ENCODE results near the gene ELMO1.

The ELMO1 gene

GRCh38 chr7:37471619-37472018, 23.0 kb upstream of the ELMO1 start:
- DNase-seq = no peak

- no peak for DNase-seq
Measured at GRCh38 chr7:37467002-37467401, 18.3 kb upstream of the ELMO1 start.

GRCh38 chr7:37462138-37462537, 13.5 kb upstream of the ELMO1 start:
- DNase-seq = no peak

- no peak for DNase-seq
Measured at GRCh38 chr7:37455081-37455480, 6.4 kb upstream of the ELMO1 start.

GRCh38 chr7:37452346-37452745, 3.7 kb upstream of the ELMO1 start:
- no peak for DNase-seq

- DNase-seq = no peak
Measured at GRCh38 chr7:37450035-37450434, 1.4 kb upstream of the ELMO1 start.

GRCh38 chr7:37449621-37450020, 957 bp upstream of the ELMO1 start:
- no peak for DNase-seq

- DNase-seq = no peak
Measured at GRCh38 chr7:37448011-37448635, 541 bp downstream of the ELMO1 start.

GRCh38 chr7:37446371-37446770, 2.3 kb downstream of the ELMO1 start:
- DNase-seq = no peak

GRCh38 chr7:37445790-37446189, 2.9 kb downstream of the ELMO1 start:
- no peak for DNase-seq

GRCh38 chr7:37445064-37445723, 3.5 kb downstream of the ELMO1 start:
- no peak for DNase-seq

GRCh38 chr7:37443627-37444026, 5.0 kb downstream of the ELMO1 start:
- DNase-seq = no peak

GRCh38 chr7:37442268-37442667, 6.4 kb downstream of the ELMO1 start:
- no peak for DNase-seq

- no peak for DNase-seq
Measured at GRCh38 chr7:37441816-37442215, 6.8 kb downstream of the ELMO1 start.

- no peak for DNase-seq
Measured at GRCh38 chr7:37441386-37441760, 7.3 kb downstream of the ELMO1 start.

GRCh38 chr7:37440738-37441385, 7.8 kb downstream of the ELMO1 start:
- DNase-seq = no peak

- no peak for DNase-seq
Measured at GRCh38 chr7:37439653-37440026, 9.0 kb downstream of the ELMO1 start.

- peak; percentile 63 for DNase-seq
Measured at GRCh38 chr7:37438906-37439652, 9.6 kb downstream of the ELMO1 start.

GRCh38 chr7:37435156-37435855, 13.4 kb downstream of the ELMO1 start:
- DNase-seq = no peak

GRCh38 chr7:37434529-37434928, 14.1 kb downstream of the ELMO1 start:
- DNase-seq = no peak

- DNase-seq = no peak
Measured at GRCh38 chr7:37433166-37433565, 15.5 kb downstream of the ELMO1 start.

GRCh38 chr7:37432281-37432920, 16.3 kb downstream of the ELMO1 start:
- no peak for DNase-seq

- DNase-seq = no peak
Measured at GRCh38 chr7:37431413-37431812, 17.3 kb downstream of the ELMO1 start.

All from COR-L47 (cell line).